IMR-90 (cell line): ENCODE measurements around the gene HUNK. TPM values are rescaled to one million over a fixed set of nuclear protein-coding genes. Genes with fewer than 3 reads are reported as not detected.

Experiments used
- ATAC-seq: fragments of 200-7000 bp; cut with Tn5 transposase; 2 replicates; pipeline ENCODE4 v1.9.1; 2020; ENCODE audit warnings: low read depth, mild to moderate bottlenecking, moderate library complexity
- BruUV-seq: library from RNA; stranded (reverse); fragments of 400-500 nt; replicated peaks from 2 replicates; lab custom pipeline; 2021; lab: Mats Ljungman, UMichigan
- CTCF ChIA-PET: fragments of 300-600 bp; formaldehyde crosslinking; extraction: SDS; loops from one replicate; lab custom pipeline; 2021; ENCODE audit warnings: antibody characterized with exemption; lab: Yijun Ruan, JAX
- POLR2A ChIA-PET: fragments of 300-600 bp; sonication (Branson Sonifier 250); formaldehyde crosslinking; loops from one replicate; lab custom pipeline; 2022; ENCODE audit warnings: antibody characterized with exemption; ENCODE audit not compliant: unreplicated experiment; lab: Charles Lee
- DNase-seq: peaks from one replicate; pipeline ENCODE4 v3.0.0; 2013
- H2AFZ ChIP-seq: replicated peaks from 2 replicates; pipeline ENCODE3; 2013; ENCODE audit warnings: low read length, mild to moderate bottlenecking; ENCODE audit not compliant: poor library complexity
- H2AK5ac ChIP-seq: 2 replicates; pipeline ENCODE4 v1.6.1; 2013; ENCODE audit warnings: low read depth, low read length, inconsistent platforms
- H2AK9ac ChIP-seq: replicated peaks from 2 replicates; pipeline ENCODE3; 2013; ENCODE audit warnings: mild to moderate bottlenecking, low read depth, low read length, moderate library complexity; ENCODE audit not compliant: poor library complexity
- H2BK120ac ChIP-seq: 2 replicates; pipeline ENCODE4 v1.6.1; 2013; ENCODE audit warnings: low read depth, low read length, inconsistent platforms
- H2BK15ac ChIP-seq: 3 replicates; pipeline ENCODE4 v1.6.1; 2013; ENCODE audit warnings: low read depth, low read length, inconsistent platforms
- H2BK20ac ChIP-seq: 2 replicates; pipeline ENCODE4 v1.6.1; 2013; ENCODE audit warnings: low read depth, mild to moderate bottlenecking, inconsistent platforms, low read length, moderate library complexity
- H2BK5ac ChIP-seq: 2 replicates; pipeline ENCODE4 v1.6.1; 2013; ENCODE audit warnings: mild to moderate bottlenecking, low read depth, low read length, inconsistent platforms; ENCODE audit not compliant: poor library complexity, severe bottlenecking
- H3K14ac ChIP-seq: replicated peaks from 2 replicates; pipeline ENCODE4 v1.6.1; 2013; ENCODE audit warnings: low read depth, low read length, inconsistent platforms
- H3K18ac ChIP-seq: 2 replicates; pipeline ENCODE4 v1.6.1; 2013; ENCODE audit warnings: low read depth, low read length, control low read depth
- H3K23ac ChIP-seq: 2 replicates; pipeline ENCODE4 v1.6.1; 2013; ENCODE audit warnings: low read depth, low read length, inconsistent platforms
- H3K27ac ChIP-seq: 2 replicates; pipeline ENCODE4 v1.5.1; 2013; ENCODE audit warnings: mild to moderate bottlenecking, control low read depth, low read length; ENCODE audit not compliant: insufficient read depth
- H3K27me3 ChIP-seq: 2 replicates; pipeline ENCODE4 v1.6.1; 2013; ENCODE audit warnings: low read length; ENCODE audit not compliant: control insufficient read depth, insufficient read depth
- H3K36me3 ChIP-seq: 2 replicates; pipeline ENCODE4 v1.6.1; 2013; ENCODE audit warnings: low read length, mixed read lengths; ENCODE audit not compliant: control insufficient read depth, insufficient read depth
- H3K4ac ChIP-seq: 2 replicates; pipeline ENCODE4 v1.6.1; 2013; ENCODE audit warnings: low read depth, low read length, inconsistent platforms
- H3K4me1 ChIP-seq: 2 replicates; pipeline ENCODE4 v1.6.1; 2013; ENCODE audit warnings: low read length, mixed read lengths; ENCODE audit not compliant: control insufficient read depth, insufficient read depth
- H3K4me2 ChIP-seq: 2 replicates; pipeline ENCODE4 v1.6.1; 2013; ENCODE audit warnings: low read depth, mild to moderate bottlenecking, control low read depth, low read length, moderate library complexity
- H3K4me3 ChIP-seq: 2 replicates; pipeline ENCODE4 v1.5.1; 2013; ENCODE audit warnings: low read depth, mild to moderate bottlenecking, control low read depth, low read length, moderate library complexity; ENCODE audit not compliant: insufficient read depth
- H3K56ac ChIP-seq: 2 replicates; pipeline ENCODE4 v1.6.1; 2013; ENCODE audit warnings: low read length, inconsistent platforms; ENCODE audit not compliant: insufficient read depth; ENCODE audit errors: extremely low read depth
- H3K79me1 ChIP-seq, 2 experiments: 2 replicates each; pipeline ENCODE4 v1.6.1; 2013; ENCODE audit warnings: low read length in 2 of 2, inconsistent platforms in 1 of 2, low read depth in 1 of 2
- H3K9ac ChIP-seq: 2 replicates; pipeline ENCODE4 v1.6.1; 2013; ENCODE audit warnings: low read depth, low read length, control low read depth
- H3K9me1 ChIP-seq: 2 replicates; pipeline ENCODE4 v1.6.1; 2013; ENCODE audit warnings: low read length, inconsistent platforms; ENCODE audit not compliant: insufficient read depth
- H3K9me3 ChIP-seq: 2 replicates; pipeline ENCODE4 v1.6.1; 2013; ENCODE audit warnings: low read length; ENCODE audit not compliant: control insufficient read depth, insufficient read depth
- H4K20me1 ChIP-seq: 2 replicates; pipeline ENCODE4 v1.6.1; 2013; ENCODE audit warnings: low read length, inconsistent platforms; ENCODE audit not compliant: insufficient read depth
- H4K5ac ChIP-seq: 2 replicates; pipeline ENCODE4 v1.6.1; 2013; ENCODE audit warnings: mild to moderate bottlenecking, low read depth, low read length, control low read depth
- H4K8ac ChIP-seq, 2 experiments: 2 replicates each; pipeline ENCODE4 v1.6.1; 2013; ENCODE audit warnings: low read depth in 2 of 2, low read length in 2 of 2, control low read depth in 1 of 2, inconsistent platforms in 1 of 2
- H4K91ac ChIP-seq: 2 replicates; pipeline ENCODE4 v1.6.1; 2013; ENCODE audit warnings: low read depth, low read length, inconsistent platforms; ENCODE audit not compliant: insufficient read depth
- CTCF ChIP-seq: conservative IDR thresholded peaks from 2 replicates; pipeline ENCODE4 v1.5.1; 2012; ENCODE audit warnings: mild to moderate bottlenecking, low read depth, low read length, improper control_type of control experiment
- WGBS, 2 experiments: methylation state at CpG; one replicate each; pipeline versions ENCODE4 v1.1.5 to v1.1.7; 2013; ENCODE audit warnings: missing lambda C conversion rate in 2 of 2; ENCODE audit not compliant: insufficient read length in 1 of 2; ENCODE audit errors: extremely low coverage in 2 of 2; 5-methylcytosine and 5-hydroxymethylcytosine counted together
- dilution Hi-C: fragments of 300-500 bp; cut with HindIII; formaldehyde crosslinking; loops from one replicate; pipeline ENCODE4 v1.14.3; 2018; ENCODE audit warnings: low sequenced_read_pairs; ENCODE audit not compliant: unreplicated experiment
- in situ Hi-C: fragments of 300-500 bp; cut with MboI; formaldehyde crosslinking; loops from 3 replicates; pipeline ENCODE4 v1.14.3; 2019; ENCODE audit warnings: low sequenced_read_pairs, inconsistent platforms, mixed read lengths
- intact Hi-C: fragments of 100-400 bp; cut with micrococcal nuclease; formaldehyde crosslinking; loops from 2 replicates; pipeline ENCODE4 v1.10.0; 2022
- polyA plus RNA-seq, 3 experiments: library from polyadenylated mRNA; depleted of rRNA; stranded (reverse); fragments of >200 nt; gene quantifications; 2 replicates each; pipeline ENCODE4 v1.2.3, GENCODE V29; 2012; ENCODE audit warnings: low replicate concordance in 1 of 3
- total RNA-seq: library from RNA; depleted of rRNA; stranded (reverse); fragments of >200 nt; gene quantifications from 2 replicates; pipeline ENCODE4 v1.2.3, GENCODE V29; 2012

The HUNK gene
- total and polyA plus RNA-seq, 2 of the 4 experiments (the other 2 are of a cell fraction) = 1.0 to 2.0 TPM

DNA sequence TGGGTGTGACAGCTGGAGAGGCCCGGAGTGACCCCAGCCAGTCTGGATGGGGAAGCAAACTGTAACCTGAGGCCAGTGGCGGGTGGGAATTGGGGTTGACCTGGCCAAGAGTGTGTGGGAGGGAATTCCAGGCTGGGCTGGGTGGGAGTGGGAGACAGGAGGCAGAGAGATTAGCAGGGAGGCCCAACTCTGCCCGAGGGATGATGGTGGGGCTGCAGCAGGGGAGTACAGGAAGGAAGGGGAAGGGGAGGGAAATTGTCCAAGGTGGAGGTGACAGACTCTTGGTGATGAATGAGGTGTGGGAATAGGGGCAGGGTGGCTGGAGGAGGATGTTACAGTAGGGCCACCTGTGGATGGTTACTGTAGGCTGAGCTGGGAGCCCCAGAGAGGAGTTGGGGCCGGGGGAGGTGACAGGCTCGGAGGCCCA lies 40.4 kb downstream of the HUNK start:
- DNase-seq (no peak), ATAC-seq (no peak)
- POLR2A ChIA-PET = no interaction called here
- Histone ChIP-seq H3K4me2 (no peak overlapping the region), H4K8ac (no peak overlapping the region), H3K9ac (no peak overlapping the region), H3K4ac (peak overlapping the region; percentile 30; the same call in 1 of the 2 replicates), H3K23ac (no peak overlapping the region), H2AK9ac (no peak overlapping the region), H3K79me1 (peaks cover 3 to 35% of the 10 kb centered on the region in 2 experiments; a peak in 3 of 4 replicates), H3K14ac (0 out of 2 replicates have a peak overlapping the region, but pooled peaks have one; percentile 19), H2BK120ac (no peak overlapping the region; the same call in 1 of the 2 replicates), H3K18ac (no peak overlapping the region), H3K27me3 (no peaks in the 10 kb centered on the region), H3K56ac (no peak overlapping the region), H2BK20ac (no peak overlapping the region), H2AFZ (no peak overlapping the region), H4K20me1 (no peaks in the 10 kb centered on the region), H4K91ac (no peak overlapping the region), H3K27ac (no peak overlapping the region), H2BK5ac (no peak overlapping the region), H3K4me3 (no peak overlapping the region), H2BK15ac (no peak overlapping the region), H4K5ac (no peak overlapping the region), H3K4me1 (peaks cover 24% of the 10 kb centered on the region), H3K9me3 (no peaks in the 10 kb centered on the region), H3K36me3 (no peaks in the 10 kb centered on the region), H2AK5ac (no peak overlapping the region), H3K9me1 (peaks cover 16% of the 10 kb centered on the region)
- dilution Hi-C loops = no loop called here
- in situ Hi-C loops = no loop called here
- intact Hi-C loops = no loop called here
- 69% methylated on average over 5 of the region's 5 CpGs; no CpG with 5 or more reads in 1 of the 2 experiments for WGBS, 2 experiments
- no TSS peak for BruUV-seq
- CTCF ChIA-PET = no interaction called here
- TF ChIP-seq CTCF = no peak
